OCI-LY1 (cell line): ENCODE results near the gene RARRES1.

Experiments used
- H2AFZ ChIP-seq: fragments of 200-600 bp; sonication (generic), shearing (Covaris generic); 2 replicates; pipeline ENCODE4 v1.6.0; 2014; ENCODE audit warnings: antibody characterized with exemption, mild to moderate bottlenecking, low read length
- H3F3A ChIP-seq: fragments of 200-600 bp; sonication (generic), shearing (Covaris generic); 2 replicates; pipeline ENCODE4 v1.6.0; 2014; ENCODE audit warnings: mild to moderate bottlenecking, antibody characterized with exemption, low read length, moderate library complexity; ENCODE audit not compliant: insufficient read depth
- H3K27ac ChIP-seq: fragments of 200-600 bp; sonication (generic); 2 replicates; pipeline ENCODE4 v1.5.1; 2014; ENCODE audit warnings: low read length, mixed run types, mild to moderate bottlenecking, low read depth; ENCODE audit not compliant: poor library complexity, severe bottlenecking
- H3K27me3 ChIP-seq: fragments of 200-600 bp; sonication (generic); 2 replicates; pipeline ENCODE4 v1.6.0; 2014; ENCODE audit warnings: antibody characterized with exemption, mild to moderate bottlenecking, low read length, moderate library complexity; ENCODE audit not compliant: insufficient read depth
- H3K36me3 ChIP-seq: fragments of 200-600 bp; sonication (generic); 2 replicates; pipeline ENCODE4 v1.6.1; 2014; ENCODE audit warnings: mild to moderate bottlenecking, antibody characterized with exemption, low read length, moderate library complexity, mixed read lengths; ENCODE audit not compliant: insufficient read depth
- H3K4me1 ChIP-seq: fragments of 200-600 bp; sonication (generic); 2 replicates; pipeline ENCODE4 v1.5.1; 2014; ENCODE audit warnings: mild to moderate bottlenecking, low read length, moderate library complexity; ENCODE audit not compliant: insufficient read depth, severe bottlenecking
- H3K4me2 ChIP-seq: fragments of 200-600 bp; sonication (generic), shearing (Covaris generic); 2 replicates; pipeline ENCODE4 v1.6.1; 2014; ENCODE audit warnings: low read length
- H3K4me3 ChIP-seq: fragments of 200-600 bp; sonication (generic); 2 replicates; pipeline ENCODE4 v1.5.1; 2014; ENCODE audit warnings: low read length, low read depth, mild to moderate bottlenecking, mixed read lengths; ENCODE audit not compliant: poor library complexity, severe bottlenecking
- H3K79me2 ChIP-seq: fragments of 200-600 bp; shearing (Covaris generic); 2 replicates; pipeline ENCODE4 v1.6.1; 2016; ENCODE audit warnings: mixed run types, low read length, mixed read lengths; ENCODE audit not compliant: insufficient read depth
- H3K9ac ChIP-seq: fragments of 200-600 bp; sonication (generic), shearing (Covaris generic); 2 replicates; pipeline ENCODE4 v1.6.1; 2014; ENCODE audit warnings: mild to moderate bottlenecking, low read length, mixed read lengths
- H3K9me2 ChIP-seq: fragments of 200-600 bp; sonication (generic), shearing (Covaris generic); 2 replicates; pipeline ENCODE4 v1.6.1; 2014; ENCODE audit warnings: low read depth, mild to moderate bottlenecking, low read length, mixed read lengths
- H3K9me3 ChIP-seq: fragments of 200-600 bp; shearing (Covaris generic); 2 replicates; pipeline ENCODE4 v1.6.1; 2014; ENCODE audit warnings: low read length, mixed read lengths
- H4K20me1 ChIP-seq: fragments of 200-600 bp; sonication (generic), shearing (Covaris generic); 2 replicates; pipeline ENCODE4 v1.6.0; 2016; ENCODE audit warnings: mild to moderate bottlenecking, low read length; ENCODE audit not compliant: insufficient read depth
- EZH2 ChIP-seq: fragments of 200-600 bp; sonication (generic), shearing (Covaris generic); IDR thresholded peaks from 2 replicates; pipeline ENCODE4 v1.8.0; 2017; ENCODE audit warnings: borderline replicate concordance, mixed run types, mild to moderate bottlenecking, antibody characterized with exemption, low read length, moderate library complexity, mixed read lengths
- TF ChIP-seq, protein P1 (sequence below): fragments of 200-600 bp; sonication (generic), shearing (Covaris generic); IDR thresholded peaks from 2 replicates; pipeline ENCODE4 v1.5.1; 2017; ENCODE audit warnings: mild to moderate bottlenecking, antibody characterized with exemption, low read length, moderate library complexity, mixed read lengths

RARRES1 gene

GRCh38 chr3:158713094-158713499 is 19.2 kb downstream of the RARRES1 start:
- TF ChIP-seq, protein P1, sequence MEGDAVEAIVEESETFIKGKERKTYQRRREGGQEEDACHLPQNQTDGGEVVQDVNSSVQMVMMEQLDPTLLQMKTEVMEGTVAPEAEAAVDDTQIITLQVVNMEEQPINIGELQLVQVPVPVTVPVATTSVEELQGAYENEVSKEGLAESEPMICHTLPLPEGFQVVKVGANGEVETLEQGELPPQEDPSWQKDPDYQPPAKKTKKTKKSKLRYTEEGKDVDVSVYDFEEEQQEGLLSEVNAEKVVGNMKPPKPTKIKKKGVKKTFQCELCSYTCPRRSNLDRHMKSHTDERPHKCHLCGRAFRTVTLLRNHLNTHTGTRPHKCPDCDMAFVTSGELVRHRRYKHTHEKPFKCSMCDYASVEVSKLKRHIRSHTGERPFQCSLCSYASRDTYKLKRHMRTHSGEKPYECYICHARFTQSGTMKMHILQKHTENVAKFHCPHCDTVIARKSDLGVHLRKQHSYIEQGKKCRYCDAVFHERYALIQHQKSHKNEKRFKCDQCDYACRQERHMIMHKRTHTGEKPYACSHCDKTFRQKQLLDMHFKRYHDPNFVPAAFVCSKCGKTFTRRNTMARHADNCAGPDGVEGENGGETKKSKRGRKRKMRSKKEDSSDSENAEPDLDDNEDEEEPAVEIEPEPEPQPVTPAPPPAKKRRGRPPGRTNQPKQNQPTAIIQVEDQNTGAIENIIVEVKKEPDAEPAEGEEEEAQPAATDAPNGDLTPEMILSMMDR = no peak
- no peak for TF ChIP-seq EZH2
- Histone ChIP-seq H3K4me1 (no peaks in the 10 kb centered on the region), H3K27ac (no peak overlapping the region), H3K4me2 (no peak overlapping the region), H3K9me2 (no peaks in the 10 kb centered on the region), H3K4me3 (no peak overlapping the region), H2AFZ (no peak overlapping the region), H3K9ac (no peak overlapping the region), H3F3A (no peaks in the 10 kb centered on the region), H3K79me2 (no peaks in the 10 kb centered on the region), H3K27me3 (no peaks in the 10 kb centered on the region), H3K9me3 (no peaks in the 10 kb centered on the region), H3K36me3 (peaks cover 22% of the 10 kb centered on the region), H4K20me1 (no peaks in the 10 kb centered on the region)

GRCh38 chr3:158712443-158712842 is 19.8 kb downstream of the RARRES1 start:
- Histone ChIP-seq H3K4me1 (no peaks in the 10 kb centered on the region), H3K27ac (no peak overlapping the region), H4K20me1 (no peaks in the 10 kb centered on the region), H3K36me3 (peaks cover 28% of the 10 kb centered on the region), H3K79me2 (no peaks in the 10 kb centered on the region), H3K9me3 (no peaks in the 10 kb centered on the region), H3K4me2 (no peak overlapping the region), H3K4me3 (no peak overlapping the region), H2AFZ (no peak overlapping the region), H3K9ac (no peak overlapping the region), H3K27me3 (no peaks in the 10 kb centered on the region), H3F3A (no peaks in the 10 kb centered on the region), H3K9me2 (no peaks in the 10 kb centered on the region)
- TF ChIP-seq EZH2 = no peak
- TF ChIP-seq, protein P1 = no peak

- Histone ChIP-seq H3K9ac (no peak overlapping the region), H3K27me3 (no peaks in the 10 kb centered on the region), H3K9me2 (no peaks in the 10 kb centered on the region), H3K4me3 (no peak overlapping the region), H4K20me1 (no peaks in the 10 kb centered on the region), H3K9me3 (no peaks in the 10 kb centered on the region), H3K27ac (no peak overlapping the region), H3K4me1 (no peaks in the 10 kb centered on the region), H3K79me2 (no peaks in the 10 kb centered on the region), H3F3A (no peaks in the 10 kb centered on the region), H2AFZ (no peak overlapping the region), H3K4me2 (no peak overlapping the region), H3K36me3 (peaks cover 30% of the 10 kb centered on the region)
- no peak for TF ChIP-seq EZH2
- TF ChIP-seq, protein P1 = no peak
Measured at GRCh38 chr3:158711886-158712285, 20.4 kb downstream of the RARRES1 start.
